Cortex of kidney (tissue), 1 donor: Measurements from ENCODE around the gene SLC35E4.
"Not testable (repeated sequence)": the region's sequence is repeated elsewhere in the genome, so short reads cannot be mapped to it uniquely, and the experiment has no call there.

ENCODE experiments used
- DNase-seq: peaks from one replicate; lab custom pipeline; 2025; lab: John Stamatoyannopoulos, UW

The SLC35E4 gene

GRCh38 chr22:30635273-30636225, at the start of gene SLC35E4:
SLC35E4 (plus strand) TSS chr22:30635781; CDS start chr22:30636451, 670 bp downstream.
- no peak for DNase-seq

GRCh38 chr22:30586414-30586813, 49.2 kb upstream of the SLC35E4 start:
- no peak for DNase-seq

- no peak for DNase-seq
These were observed 44.4 kb upstream of the SLC35E4 start for GRCh38 chr22:30591191-30591587.

- DNase-seq = peak; percentile 51
These were observed 43.8 kb upstream of the SLC35E4 start, which contains the start of gene PES1 for GRCh38 chr22:30591588-30592359. PES1 (minus strand) TSS chr22:30591910; CDS start chr22:30591833, 77 bp downstream.

- not testable (repeated sequence) for DNase-seq
These were observed 43.2 kb upstream of the SLC35E4 start for GRCh38 chr22:30592360-30592713.

- no peak for DNase-seq
These were observed 39.4 kb upstream of the SLC35E4 start for GRCh38 chr22:30596199-30596598.

GRCh38 chr22:30596886-30597285, 38.7 kb upstream of the SLC35E4 start:
- no peak for DNase-seq

GRCh38 chr22:30598986-30599385, 36.6 kb upstream of the SLC35E4 start:
- no peak for DNase-seq

- DNase-seq = no peak
These were observed 34.7 kb upstream of the SLC35E4 start for GRCh38 chr22:30600921-30601320.

- DNase-seq = no peak
These were observed 34.1 kb upstream of the SLC35E4 start for GRCh38 chr22:30601464-30601863.

- no peak for DNase-seq
These were observed 33.5 kb upstream of the SLC35E4 start for GRCh38 chr22:30602049-30602448.

GRCh38 chr22:30603801-30604200, 31.8 kb upstream of the SLC35E4 start:
- DNase-seq = no peak

GRCh38 chr22:30604723-30605122, 30.9 kb upstream of the SLC35E4 start:
- DNase-seq = no peak

GRCh38 chr22:30605449-30606110, 30.0 kb upstream of the SLC35E4 start:
- no peak for DNase-seq

GRCh38 chr22:30606455-30607299, 28.9 kb upstream of the SLC35E4 start, which contains the start of gene TCN2:
TCN2 (plus strand) TSS chr22:30607174; CDS start chr22:30607332, 158 bp downstream.
- DNase-seq = no peak

GRCh38 chr22:30607300-30607930, 28.2 kb upstream of the SLC35E4 start:
- DNase-seq = no peak

- no peak for DNase-seq
These were observed 27.6 kb upstream of the SLC35E4 start for GRCh38 chr22:30607939-30608338.

GRCh38 chr22:30609260-30610185, 26.1 kb upstream of the SLC35E4 start:
- no peak for DNase-seq

GRCh38 chr22:30610299-30610698, 25.3 kb upstream of the SLC35E4 start:
- no peak for DNase-seq

- no peak for DNase-seq
These were observed 24.4 kb upstream of the SLC35E4 start for GRCh38 chr22:30611197-30611596.
